ENCODE data around the gene SLF2. TPM values are rescaled to one million over a fixed set of nuclear protein-coding genes. Genes with fewer than 3 reads are reported as not detected.

The SLF2 gene
- total and polyA plus RNA-seq, 12 donors: 4.8 to 23.6 (median 18.3) TPM

DNA sequence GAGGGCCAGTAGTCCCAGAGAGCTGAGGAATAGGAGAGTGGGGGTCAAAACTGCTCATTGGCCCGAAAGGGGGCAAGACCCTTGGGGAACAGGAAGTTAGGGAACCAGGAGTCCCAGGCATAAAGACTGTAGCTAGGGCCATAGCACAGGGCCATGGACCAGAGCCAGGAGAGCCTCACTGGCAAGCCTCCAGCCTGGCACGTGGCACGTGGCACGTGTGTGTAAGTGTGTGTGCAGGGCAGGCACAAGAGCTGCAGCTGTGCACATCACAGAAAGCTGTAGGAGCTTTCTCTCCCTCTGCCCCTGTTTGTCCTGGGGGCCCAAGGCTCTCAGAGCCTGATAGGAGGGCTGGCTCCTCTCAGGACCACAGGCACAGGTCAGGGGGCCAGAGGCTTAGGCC lies 47.8 kb upstream of the SLF2 start:
- no peak overlapping the region for H3K27ac ChIP-seq
- no peaks in the 10 kb centered on the region for H3K4me1 ChIP-seq
- H3K27me3 ChIP-seq: peaks cover 0 to 81% (median 53%) of the 10 kb centered on the region in 7 donors
- H3K36me3 ChIP-seq: no peaks in the 10 kb centered on the region
- no peaks in the 10 kb centered on the region for H3K9me3 ChIP-seq
- WGBS, 2 donors: 54 to 57% methylated on average over 4 of the region's 4 CpGs
- no peak overlapping the region for H3K4me3 ChIP-seq
- TF ChIP-seq CTCF (IDR thresholded peaks at IDR 0.05): no peak
- ATAC-seq (no peak), DNase-seq (no peak)
- intact Hi-C loops (cut with DNase I): no loop called here

DNA sequence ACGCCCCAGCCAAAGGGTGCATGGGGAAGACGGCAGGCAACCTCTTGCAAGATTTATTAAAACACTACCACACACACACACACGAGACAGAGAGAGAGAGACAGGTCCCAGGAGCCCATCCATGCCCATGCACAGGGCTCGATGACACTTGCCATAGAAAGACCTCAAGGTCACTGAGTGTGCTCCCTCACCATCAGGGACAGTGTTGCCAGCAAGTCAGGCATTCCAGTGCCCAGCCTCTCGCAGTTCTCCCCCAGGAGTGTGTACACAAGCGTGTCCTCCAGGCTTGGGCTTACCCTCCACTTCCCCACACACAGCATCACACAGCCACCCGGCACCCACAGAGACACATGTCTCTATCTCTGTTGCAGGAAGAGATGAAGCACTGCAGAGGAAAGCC lies 46.8 kb upstream of the SLF2 start:
- H3K4me1 ChIP-seq: no peaks in the 10 kb centered on the region
- intact Hi-C loops (cut with DNase I): no loop called here
- H3K4me3 ChIP-seq: no peak overlapping the region
- H3K36me3 ChIP-seq: no peaks in the 10 kb centered on the region
- no peak for ATAC-seq
- 60 to 63% methylated on average over 7 of the region's 7 CpGs for WGBS, 2 donors
- DNase-seq: no peak
- TF ChIP-seq CTCF (IDR thresholded peaks at IDR 0.05): no peak
- no peak overlapping the region for H3K27ac ChIP-seq
- H3K27me3 ChIP-seq: peaks cover 0 to 72% (median 45%) of the 10 kb centered on the region in 7 donors
- no peaks in the 10 kb centered on the region for H3K9me3 ChIP-seq

- Histone ChIP-seq H3K9me3 (no peaks in the 10 kb centered on the region), H3K27ac (no peak overlapping the region), H3K4me3 (no peak overlapping the region), H3K36me3 (no peaks in the 10 kb centered on the region), H3K27me3 (peaks cover 0 to 69% (median 41%) of the 10 kb centered on the region in 7 donors), H3K4me1 (no peaks in the 10 kb centered on the region)
- intact Hi-C loops (cut with DNase I): no loop called here
- DNase-seq: no peak
- 13 to 15% methylated on average over 21 of the region's 21 CpGs for WGBS, 2 donors
- ATAC-seq: no peak
- TF ChIP-seq CTCF (IDR thresholded peaks at IDR 0.05): no peak
These were observed 46.1 kb upstream of the SLF2 start for GRCh38 chr10:100866575-100867098.

GRCh38 chr10:100867261-100867963 lies 45.4 kb upstream of the SLF2 start:
- Histone ChIP-seq H3K4me1 (no peaks in the 10 kb centered on the region), H3K4me3 (no peak overlapping the region), H3K9me3 (no peaks in the 10 kb centered on the region), H3K36me3 (no peaks in the 10 kb centered on the region), H3K27ac (no peak overlapping the region), H3K27me3 (peaks cover 0 to 71% (median 45%) of the 10 kb centered on the region in 7 donors)
- ATAC-seq (no peak), DNase-seq (no peak)
- TF ChIP-seq CTCF (IDR thresholded peaks at IDR 0.05): no peak
- intact Hi-C loops (cut with DNase I): no loop called here
- WGBS, 2 donors: 81 to 84% methylated on average over 8 of the region's 8 CpGs

Data from heart right ventricle (tissue), 16 donors.